Right forelimb (tissue), 1 donor: Measurements from ENCODE around the gene NETO2.
"Not testable (repeated sequence)": the region's sequence is repeated elsewhere in the genome, so short reads cannot be mapped to it uniquely, and the experiment has no call there.

Experiments used
- DNase-seq: peaks from one replicate; pipeline ENCODE4 v3.0.0-alpha.2; 2018

Gene NETO2

GRCh38 chr16:47143677-47144558 lies at the start of gene NETO2:
TSS of gene NETO2 (minus strand) at chr16:47143945. CDS start at chr16:47143612, 333 bp downstream.
- peak; percentile 70 for DNase-seq

GRCh38 chr16:47182318-47182717 lies 38.6 kb upstream of the NETO2 start:
- DNase-seq: no peak

- not testable (repeated sequence) for DNase-seq
Observed at GRCh38 chr16:47181066-47181465, 37.3 kb upstream of the NETO2 start.

- no peak for DNase-seq
Observed at GRCh38 chr16:47180073-47180472, 36.3 kb upstream of the NETO2 start.

GRCh38 chr16:47175152-47175551 lies 31.4 kb upstream of the NETO2 start:
- no peak for DNase-seq

- DNase-seq: no peak
Observed at GRCh38 chr16:47162670-47163420, 19.1 kb upstream of the NETO2 start.

GRCh38 chr16:47161464-47161863 lies 17.7 kb upstream of the NETO2 start:
- DNase-seq: no peak

- no peak for DNase-seq
Observed at GRCh38 chr16:47160422-47160821, 16.7 kb upstream of the NETO2 start.

- DNase-seq: no peak
Observed at GRCh38 chr16:47158992-47159391, 15.2 kb upstream of the NETO2 start.

GRCh38 chr16:47156680-47157215 lies 13.0 kb upstream of the NETO2 start:
- no peak for DNase-seq

GRCh38 chr16:47152501-47152900 lies 8.8 kb upstream of the NETO2 start:
- DNase-seq: not testable (repeated sequence)

- DNase-seq: no peak
Observed at GRCh38 chr16:47150067-47150466, 6.3 kb upstream of the NETO2 start.

- DNase-seq: no peak
Observed at GRCh38 chr16:47144559-47144877, 773 bp upstream of the NETO2 start.

- peak; percentile 65 for DNase-seq
Observed at GRCh38 chr16:47142821-47143676, 696 bp downstream of the NETO2 start.

GRCh38 chr16:47142486-47142820 lies 1.3 kb downstream of the NETO2 start:
- no peak for DNase-seq

- DNase-seq: peak; percentile 87
Observed at GRCh38 chr16:47141773-47142485, 1.8 kb downstream of the NETO2 start.

GRCh38 chr16:47140686-47141085 lies 3.1 kb downstream of the NETO2 start:
- no peak for DNase-seq

- DNase-seq: no peak
Observed at GRCh38 chr16:47139561-47140185, 4.1 kb downstream of the NETO2 start.

- not testable (repeated sequence) for DNase-seq
Observed at GRCh38 chr16:47137925-47138324, 5.8 kb downstream of the NETO2 start.

- no peak for DNase-seq
Observed at GRCh38 chr16:47136099-47136842, 7.5 kb downstream of the NETO2 start.

GRCh38 chr16:47134550-47134949 lies 9.2 kb downstream of the NETO2 start:
- no peak for DNase-seq
